HUES48 (cell line): Measurements from ENCODE around the gene NIBAN1.

Source experiments
- H3K27ac ChIP-seq: one replicate; pipeline ENCODE4 v1.7.0; 2013; ENCODE audit warnings: low read depth, low read length, inconsistent platforms
- H3K27me3 ChIP-seq: 2 replicates; pipeline ENCODE4 v1.6.1; 2013; ENCODE audit warnings: mild to moderate bottlenecking, low read length; ENCODE audit not compliant: control insufficient read depth, insufficient read depth
- H3K36me3 ChIP-seq: 2 replicates; pipeline ENCODE4 v1.6.1; 2013; ENCODE audit warnings: low read length; ENCODE audit not compliant: control insufficient read depth, insufficient read depth
- H3K4me1 ChIP-seq: 2 replicates; pipeline ENCODE4 v1.6.1; 2013; ENCODE audit warnings: mild to moderate bottlenecking, low read length; ENCODE audit not compliant: control insufficient read depth, insufficient read depth
- H3K4me3 ChIP-seq: 2 replicates; pipeline ENCODE4 v1.5.1; 2013; ENCODE audit warnings: mild to moderate bottlenecking, low read depth, low read length
- H3K9ac ChIP-seq: 2 replicates; pipeline ENCODE4 v1.6.1; 2013; ENCODE audit warnings: mild to moderate bottlenecking, low read depth, low read length, moderate library complexity
- H3K9me3 ChIP-seq: 2 replicates; pipeline ENCODE4 v1.6.1; 2013; ENCODE audit warnings: low read length; ENCODE audit not compliant: control insufficient read depth, insufficient read depth

Gene NIBAN1

DNA sequence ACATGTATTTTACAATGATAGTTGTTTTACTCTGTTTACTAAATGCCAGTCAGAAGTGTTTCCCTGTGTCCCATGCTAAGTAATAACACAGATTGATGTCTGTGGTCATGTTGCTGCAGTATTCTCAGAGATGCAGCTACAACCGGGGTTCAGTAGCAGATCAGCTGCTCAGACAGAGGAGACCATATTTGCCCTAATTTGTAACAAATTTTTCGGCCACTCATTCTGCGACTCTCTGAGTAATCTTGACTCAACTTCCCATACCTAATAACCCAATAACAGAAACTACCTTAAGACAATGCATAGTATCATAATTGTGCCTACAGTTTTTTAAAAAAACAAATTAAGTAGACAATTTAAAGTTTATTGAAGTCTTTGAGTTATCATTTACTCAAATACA lies 32.6 kb downstream of the NIBAN1 start:
- no peaks in the 10 kb centered on the region for H3K36me3 ChIP-seq
- H3K27ac ChIP-seq, result no peak overlapping the region
- no peak overlapping the region for H3K4me3 ChIP-seq
- no peaks in the 10 kb centered on the region for H3K27me3 ChIP-seq
- H3K4me1 ChIP-seq, result peaks cover 32% of the 10 kb centered on the region
- H3K9ac ChIP-seq, result no peak overlapping the region
- H3K9me3 ChIP-seq, result no peaks in the 10 kb centered on the region

GRCh38 chr1:184941410-184941733 lies 32.9 kb downstream of the NIBAN1 start:
- no peaks in the 10 kb centered on the region for H3K9me3 ChIP-seq
- no peak overlapping the region for H3K27ac ChIP-seq
- H3K4me3 ChIP-seq, result no peak overlapping the region
- H3K4me1 ChIP-seq, result peaks cover 32% of the 10 kb centered on the region
- H3K36me3 ChIP-seq, result no peaks in the 10 kb centered on the region
- no peak overlapping the region for H3K9ac ChIP-seq
- H3K27me3 ChIP-seq, result no peaks in the 10 kb centered on the region

- H3K36me3 ChIP-seq, result no peaks in the 10 kb centered on the region
- H3K4me3 ChIP-seq, result no peak overlapping the region
- H3K9me3 ChIP-seq, result no peaks in the 10 kb centered on the region
- peaks cover 32% of the 10 kb centered on the region for H3K4me1 ChIP-seq
- H3K27me3 ChIP-seq, result no peaks in the 10 kb centered on the region
- no peak overlapping the region for H3K9ac ChIP-seq
- no peak overlapping the region for H3K27ac ChIP-seq
Observed at GRCh38 chr1:184940694-184941409, 33.5 kb downstream of the NIBAN1 start.

DNA sequence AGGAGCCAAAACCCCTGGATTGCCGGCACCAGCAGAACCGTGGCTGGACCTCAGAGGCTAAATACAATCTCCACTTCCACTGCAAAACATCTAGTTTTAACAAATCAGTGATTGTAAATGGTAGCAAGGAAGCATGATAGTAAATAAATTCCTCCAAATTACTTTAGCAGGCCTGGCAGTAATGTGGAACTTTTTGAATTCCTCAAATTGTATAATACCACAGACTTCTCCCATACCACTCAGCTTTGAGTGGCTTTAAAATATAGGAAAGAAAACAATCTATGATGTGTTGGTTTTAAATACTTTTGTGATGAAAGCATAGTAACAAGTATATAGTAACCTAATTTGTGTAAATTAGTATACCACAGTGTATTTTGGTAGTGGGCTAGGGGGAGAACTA lies 34.1 kb downstream of the NIBAN1 start:
- no peak overlapping the region for H3K9ac ChIP-seq
- H3K4me1 ChIP-seq, result peaks cover 28% of the 10 kb centered on the region
- no peaks in the 10 kb centered on the region for H3K36me3 ChIP-seq
- no peaks in the 10 kb centered on the region for H3K9me3 ChIP-seq
- H3K27me3 ChIP-seq, result no peaks in the 10 kb centered on the region
- no peak overlapping the region for H3K4me3 ChIP-seq
- no peak overlapping the region for H3K27ac ChIP-seq

DNA sequence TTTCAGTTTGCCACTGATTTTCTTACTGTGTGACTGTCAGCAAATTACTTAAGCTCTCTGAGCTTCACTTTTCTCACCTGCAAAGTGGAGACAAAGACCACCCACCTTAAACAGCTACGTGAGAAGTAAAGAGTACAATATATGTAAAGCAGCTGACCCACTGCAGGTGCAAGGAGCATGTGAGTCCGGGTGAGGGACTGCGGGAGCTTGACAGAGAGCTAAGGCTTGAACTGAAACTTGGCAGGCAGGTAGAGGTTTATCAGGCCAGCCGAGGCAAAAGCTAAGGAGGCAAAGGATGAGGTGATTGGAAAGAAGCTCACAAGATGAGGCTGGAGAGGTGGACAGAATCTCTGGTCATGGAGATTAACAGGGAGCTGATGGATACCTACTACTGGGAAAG lies 36.6 kb downstream of the NIBAN1 start:
- Histone ChIP-seq H3K4me1 (peaks cover 23% of the 10 kb centered on the region), H3K9me3 (no peaks in the 10 kb centered on the region), H3K9ac (no peak overlapping the region), H3K4me3 (no peak overlapping the region), H3K36me3 (no peaks in the 10 kb centered on the region), H3K27ac (no peak overlapping the region), H3K27me3 (no peaks in the 10 kb centered on the region)

DNA sequence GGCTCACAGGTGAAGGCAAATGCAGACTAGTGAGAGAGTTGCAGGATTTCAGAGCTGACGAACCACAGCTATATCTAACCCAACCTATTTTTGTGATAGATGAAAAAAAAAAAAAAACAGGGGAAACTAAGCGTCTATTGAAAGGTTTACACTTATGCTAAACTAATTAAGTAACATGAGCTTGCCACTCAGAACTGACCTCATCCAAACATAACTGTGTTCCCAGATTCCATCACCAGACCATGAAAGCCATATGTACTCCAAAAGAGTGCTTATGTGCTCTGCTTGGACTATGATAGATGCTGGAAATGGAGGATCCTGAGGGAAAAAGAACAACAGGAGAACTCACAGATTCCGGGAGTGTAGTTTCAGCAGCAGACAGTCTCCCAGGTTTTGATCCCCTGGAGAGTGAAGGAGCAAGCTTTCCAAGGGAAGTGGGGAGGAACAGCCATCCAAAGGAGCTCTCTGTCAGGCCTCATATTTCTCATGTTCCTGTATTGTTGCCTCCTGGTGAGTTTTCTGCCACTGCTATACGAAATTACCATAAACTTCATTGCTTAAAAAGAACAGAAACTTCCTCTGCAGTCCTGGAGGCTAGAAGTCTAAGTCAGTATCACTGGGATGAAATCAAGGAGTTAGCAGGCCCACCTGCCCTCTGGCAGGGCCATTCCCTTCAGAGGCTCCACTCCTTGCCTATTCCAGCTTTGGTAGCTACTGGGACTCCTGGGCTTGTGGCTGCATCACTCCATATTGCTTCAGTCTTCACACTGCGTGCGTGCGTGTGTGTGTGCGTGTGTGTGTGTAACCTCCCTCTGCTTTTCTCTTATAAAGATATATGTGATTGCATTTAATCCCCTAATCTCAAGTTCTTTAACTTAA lies 38.1 kb downstream of the NIBAN1 start:
- Histone ChIP-seq H3K27ac (no peak overlapping the region), H3K4me3 (no peak overlapping the region), H3K9ac (no peak overlapping the region), H3K4me1 (peaks cover 23% of the 10 kb centered on the region), H3K27me3 (no peaks in the 10 kb centered on the region), H3K9me3 (no peaks in the 10 kb centered on the region), H3K36me3 (no peaks in the 10 kb centered on the region)

DNA sequence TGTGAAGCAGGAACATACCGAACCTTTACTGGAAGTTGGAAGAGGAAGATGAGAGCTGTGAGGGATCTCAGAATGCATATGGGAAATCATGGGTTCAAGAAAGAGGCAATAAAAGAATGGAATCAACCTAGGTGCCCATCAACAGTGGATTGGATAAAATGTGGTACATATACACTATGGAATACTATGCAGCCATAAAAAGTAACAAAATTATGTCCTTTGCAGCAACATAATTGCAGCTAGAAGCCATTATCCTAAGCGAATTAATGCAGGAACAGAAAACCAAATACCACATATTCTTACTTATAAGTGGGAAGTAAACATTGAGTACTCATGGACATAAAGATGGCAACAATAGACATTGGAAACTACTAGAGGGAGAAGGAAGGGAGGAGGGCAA lies 40.4 kb downstream of the NIBAN1 start:
- Histone ChIP-seq H3K27me3 (no peaks in the 10 kb centered on the region), H3K9ac (no peak overlapping the region), H3K4me3 (no peak overlapping the region), H3K27ac (no peak overlapping the region), H3K36me3 (no peaks in the 10 kb centered on the region), H3K4me1 (peaks cover 23% of the 10 kb centered on the region), H3K9me3 (no peaks in the 10 kb centered on the region)

- no peaks in the 10 kb centered on the region for H3K27me3 ChIP-seq
- H3K36me3 ChIP-seq, result no peaks in the 10 kb centered on the region
- no peak overlapping the region for H3K9ac ChIP-seq
- no peak overlapping the region for H3K4me3 ChIP-seq
- peaks cover 12% of the 10 kb centered on the region; the same call in 1 of the 2 replicates for H3K4me1 ChIP-seq
- no peak overlapping the region for H3K27ac ChIP-seq
- no peaks in the 10 kb centered on the region for H3K9me3 ChIP-seq
Observed at GRCh38 chr1:184932319-184932718, 42.0 kb downstream of the NIBAN1 start.

DNA sequence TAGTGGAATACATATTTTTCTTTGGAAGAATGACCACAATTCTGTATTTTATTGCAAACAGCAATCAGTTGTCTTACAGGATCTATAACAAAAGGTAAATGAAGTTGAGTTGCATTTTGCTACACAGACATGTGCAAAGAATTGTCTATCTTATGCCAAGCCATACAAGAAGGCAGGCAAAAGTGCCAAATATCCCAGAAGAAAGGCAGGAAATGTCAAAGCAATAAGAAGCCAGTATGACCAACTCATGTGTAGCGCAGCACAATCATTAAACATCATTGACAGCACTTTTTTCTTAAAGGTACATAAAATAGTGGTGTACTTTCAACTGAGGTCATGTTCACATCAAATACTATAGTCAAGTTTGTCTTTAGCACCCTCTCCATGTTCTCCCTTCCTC lies 42.7 kb downstream of the NIBAN1 start:
- no peak overlapping the region for H3K4me3 ChIP-seq
- H3K4me1 ChIP-seq, result peaks cover 9% of the 10 kb centered on the region; the same call in 1 of the 2 replicates
- no peaks in the 10 kb centered on the region for H3K9me3 ChIP-seq
- H3K9ac ChIP-seq, result no peak overlapping the region
- H3K27me3 ChIP-seq, result no peaks in the 10 kb centered on the region
- no peaks in the 10 kb centered on the region for H3K36me3 ChIP-seq
- no peak overlapping the region for H3K27ac ChIP-seq

DNA sequence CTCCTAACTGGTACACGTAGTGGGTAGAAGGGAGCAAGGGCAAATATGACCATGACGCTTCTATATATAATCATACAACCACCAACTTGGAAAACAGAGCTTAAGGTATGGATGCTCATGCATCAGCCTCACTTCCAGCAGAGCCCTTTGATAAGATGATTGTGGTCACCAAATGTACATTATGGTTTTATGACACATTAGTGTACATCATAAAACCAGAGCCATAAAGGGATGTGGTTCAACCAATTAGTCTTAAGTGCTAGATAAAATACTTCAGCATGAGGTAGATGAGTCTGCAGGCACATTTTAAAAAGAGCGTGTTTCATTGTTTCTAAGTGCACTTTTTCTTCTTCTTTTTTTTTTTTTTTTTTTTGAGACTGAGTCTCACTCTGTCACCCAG lies 43.7 kb downstream of the NIBAN1 start:
- Histone ChIP-seq H3K9me3 (no peaks in the 10 kb centered on the region), H3K4me1 (0 out of 2 replicates have a peak, but pooled peaks cover under 1% of the 10 kb centered on the region), H3K4me3 (no peak overlapping the region), H3K9ac (no peak overlapping the region), H3K27me3 (no peaks in the 10 kb centered on the region), H3K27ac (no peak overlapping the region), H3K36me3 (no peaks in the 10 kb centered on the region)

- no peak overlapping the region for H3K27ac ChIP-seq
Observed at GRCh38 chr1:184930232-184930631, 44.1 kb downstream of the NIBAN1 start.

More at GRCh38 chr1:184930232-184930631, 44.1 kb downstream of the NIBAN1 start:
- Histone ChIP-seq H3K9ac (no peak overlapping the region), H3K4me3 (no peak overlapping the region), H3K27me3 (no peaks in the 10 kb centered on the region), H3K9me3 (no peaks in the 10 kb centered on the region), H3K4me1 (no peaks in the 10 kb centered on the region), H3K36me3 (no peaks in the 10 kb centered on the region)
